ENCODE data around the gene MT1A.

GRCh38 chr16:56618138-56618537, 20.3 kb upstream of the MT1A start:
- TF ChIP-seq GATA2 (IDR thresholded peaks at IDR 0.05; ENCODE audit: low read depth, low read length) (no peak), GATA3 (IDR thresholded peaks at IDR 0.05; ENCODE audit: low read depth, low read length) (no peak)
